T-helper 1 cell treated with Interleukin-12 subunit alpha and Interleukin-12 subunit beta and Interleukin-4 antibody, amounts not matched to agents 30 μg/mL and 1 μg/mL, for 36 hours (primary cell): ENCODE data around the gene METTL13.

Source experiments
- H3K27ac Mint-ChIP-seq: one replicate; pipeline ENCODE4 v1.8.0; 2021; ENCODE audit warnings: mild to moderate bottlenecking, mixed read lengths
- H3K27me3 Mint-ChIP-seq: one replicate; pipeline ENCODE4 v1.8.0; 2021; ENCODE audit warnings: low read depth, mixed read lengths
- H3K36me3 Mint-ChIP-seq: one replicate; pipeline ENCODE4 v1.8.0; 2021; ENCODE audit warnings: low read depth, mixed read lengths
- H3K4me1 Mint-ChIP-seq: one replicate; pipeline ENCODE4 v1.8.0; 2021; ENCODE audit warnings: low read depth, mixed read lengths
- H3K4me3 Mint-ChIP-seq: one replicate; pipeline ENCODE4 v1.8.0; 2021; ENCODE audit warnings: mild to moderate bottlenecking, moderate library complexity, mixed read lengths
- H3K9me3 Mint-ChIP-seq: one replicate; pipeline ENCODE4 v1.8.0; 2021; ENCODE audit warnings: mixed read lengths

The METTL13 gene

GRCh38 chr1:171753685-171754352 lies 27.6 kb upstream of the METTL13 start:
- H3K4me3 Mint-ChIP-seq, result no peak overlapping the region
- peaks cover 11% of the 10 kb centered on the region for H3K4me1 Mint-ChIP-seq
- no peaks in the 10 kb centered on the region for H3K9me3 Mint-ChIP-seq
- H3K36me3 Mint-ChIP-seq, result peaks cover 2% of the 10 kb centered on the region
- H3K27me3 Mint-ChIP-seq, result peaks cover 8% of the 10 kb centered on the region
- H3K27ac Mint-ChIP-seq, result no peak overlapping the region

GRCh38 chr1:171754353-171754705 lies 27.1 kb upstream of the METTL13 start:
- no peaks in the 10 kb centered on the region for H3K9me3 Mint-ChIP-seq
- peaks cover 2% of the 10 kb centered on the region for H3K36me3 Mint-ChIP-seq
- peaks cover 11% of the 10 kb centered on the region for H3K4me1 Mint-ChIP-seq
- no peak overlapping the region for H3K27ac Mint-ChIP-seq
- H3K27me3 Mint-ChIP-seq, result peaks cover 8% of the 10 kb centered on the region
- no peak overlapping the region for H3K4me3 Mint-ChIP-seq

GRCh38 chr1:171754971-171755370 lies 26.5 kb upstream of the METTL13 start:
- no peak overlapping the region for H3K27ac Mint-ChIP-seq
- peaks cover 8% of the 10 kb centered on the region for H3K27me3 Mint-ChIP-seq
- H3K9me3 Mint-ChIP-seq, result no peaks in the 10 kb centered on the region
- peaks cover 2% of the 10 kb centered on the region for H3K36me3 Mint-ChIP-seq
- peaks cover 11% of the 10 kb centered on the region for H3K4me1 Mint-ChIP-seq
- H3K4me3 Mint-ChIP-seq, result no peak overlapping the region

- H3K27ac Mint-ChIP-seq, result no peak overlapping the region
- H3K27me3 Mint-ChIP-seq, result peaks cover 8% of the 10 kb centered on the region
- H3K36me3 Mint-ChIP-seq, result no peaks in the 10 kb centered on the region
- H3K4me1 Mint-ChIP-seq, result peaks cover 4% of the 10 kb centered on the region
- H3K4me3 Mint-ChIP-seq, result no peak overlapping the region
- no peaks in the 10 kb centered on the region for H3K9me3 Mint-ChIP-seq
Measured at GRCh38 chr1:171756856-171757255, 24.6 kb upstream of the METTL13 start.

GRCh38 chr1:171758011-171758410 lies 23.4 kb upstream of the METTL13 start:
- Mint-ChIP-seq H3K4me1 (peaks cover 4% of the 10 kb centered on the region), H3K36me3 (no peaks in the 10 kb centered on the region), H3K4me3 (no peak overlapping the region), H3K27ac (no peak overlapping the region), H3K9me3 (no peaks in the 10 kb centered on the region), H3K27me3 (peaks cover 9% of the 10 kb centered on the region)

GRCh38 chr1:171762143-171762563 lies 19.3 kb upstream of the METTL13 start:
- no peaks in the 10 kb centered on the region for H3K36me3 Mint-ChIP-seq

GRCh38 chr1:171763764-171764163 lies 17.7 kb upstream of the METTL13 start:
- Mint-ChIP-seq H3K4me1 (no peaks in the 10 kb centered on the region), H3K36me3 (no peaks in the 10 kb centered on the region), H3K27ac (no peak overlapping the region), H3K27me3 (peaks cover 26% of the 10 kb centered on the region), H3K4me3 (no peak overlapping the region), H3K9me3 (no peaks in the 10 kb centered on the region)

More at GRCh38 chr1:171762143-171762563, 19.3 kb upstream of the METTL13 start:
- no peak overlapping the region for H3K27ac Mint-ChIP-seq
- no peaks in the 10 kb centered on the region for H3K4me1 Mint-ChIP-seq
- H3K27me3 Mint-ChIP-seq, result peaks cover 34% of the 10 kb centered on the region
- H3K9me3 Mint-ChIP-seq, result no peaks in the 10 kb centered on the region
- no peak overlapping the region for H3K4me3 Mint-ChIP-seq

- no peaks in the 10 kb centered on the region for H3K4me1 Mint-ChIP-seq
- H3K27ac Mint-ChIP-seq, result no peak overlapping the region
- H3K27me3 Mint-ChIP-seq, result peaks cover 22% of the 10 kb centered on the region
- no peaks in the 10 kb centered on the region for H3K36me3 Mint-ChIP-seq
- no peak overlapping the region for H3K4me3 Mint-ChIP-seq
- no peaks in the 10 kb centered on the region for H3K9me3 Mint-ChIP-seq
Measured at GRCh38 chr1:171769171-171769570, 12.3 kb upstream of the METTL13 start.

GRCh38 chr1:171769754-171770153 lies 11.7 kb upstream of the METTL13 start:
- H3K27me3 Mint-ChIP-seq, result peaks cover 21% of the 10 kb centered on the region
- no peak overlapping the region for H3K27ac Mint-ChIP-seq
- H3K4me1 Mint-ChIP-seq, result no peaks in the 10 kb centered on the region
- no peaks in the 10 kb centered on the region for H3K36me3 Mint-ChIP-seq
- no peaks in the 10 kb centered on the region for H3K9me3 Mint-ChIP-seq
- no peak overlapping the region for H3K4me3 Mint-ChIP-seq

- H3K36me3 Mint-ChIP-seq, result no peaks in the 10 kb centered on the region
- peaks cover 16% of the 10 kb centered on the region for H3K27me3 Mint-ChIP-seq
- H3K9me3 Mint-ChIP-seq, result no peaks in the 10 kb centered on the region
- H3K27ac Mint-ChIP-seq, result no peak overlapping the region
- peaks cover under 1% of the 10 kb centered on the region for H3K4me1 Mint-ChIP-seq
- no peak overlapping the region for H3K4me3 Mint-ChIP-seq
Measured at GRCh38 chr1:171772312-171772711, 9.1 kb upstream of the METTL13 start.

- Mint-ChIP-seq H3K36me3 (peaks cover 25% of the 10 kb centered on the region), H3K9me3 (no peaks in the 10 kb centered on the region), H3K27me3 (peaks cover under 1% of the 10 kb centered on the region), H3K4me3 (peak overlapping the region; percentile 98), H3K27ac (peak overlapping the region; percentile 97), H3K4me1 (peaks cover 39% of the 10 kb centered on the region)
Measured at GRCh38 chr1:171780583-171781175, 781 bp upstream of the METTL13 start.

- peaks cover 54% of the 10 kb centered on the region for H3K36me3 Mint-ChIP-seq
- H3K9me3 Mint-ChIP-seq, result no peaks in the 10 kb centered on the region
- no peak overlapping the region for H3K27ac Mint-ChIP-seq
- H3K4me1 Mint-ChIP-seq, result peaks cover 54% of the 10 kb centered on the region
- H3K27me3 Mint-ChIP-seq, result no peaks in the 10 kb centered on the region
- H3K4me3 Mint-ChIP-seq, result peak overlapping the region; percentile 77
Measured at GRCh38 chr1:171783816-171784530, 2.5 kb downstream of the METTL13 start.

GRCh38 chr1:171784784-171785183 lies 3.3 kb downstream of the METTL13 start:
- Mint-ChIP-seq H3K36me3 (peaks cover 62% of the 10 kb centered on the region), H3K4me1 (peaks cover 53% of the 10 kb centered on the region), H3K27ac (peak overlapping the region; percentile 93), H3K27me3 (no peaks in the 10 kb centered on the region), H3K9me3 (no peaks in the 10 kb centered on the region), H3K4me3 (peak overlapping the region; percentile 77)

- Mint-ChIP-seq H3K27me3 (no peaks in the 10 kb centered on the region), H3K36me3 (peaks cover 69% of the 10 kb centered on the region), H3K9me3 (no peaks in the 10 kb centered on the region), H3K4me3 (no peak overlapping the region), H3K4me1 (peaks cover 50% of the 10 kb centered on the region), H3K27ac (peak overlapping the region; percentile 93)
Measured at GRCh38 chr1:171785766-171786165, 4.3 kb downstream of the METTL13 start.

GRCh38 chr1:171786534-171786933 lies 5.1 kb downstream of the METTL13 start:
- H3K27me3 Mint-ChIP-seq, result no peaks in the 10 kb centered on the region
- no peaks in the 10 kb centered on the region for H3K9me3 Mint-ChIP-seq
- peak overlapping the region; percentile 42 for H3K27ac Mint-ChIP-seq
- H3K4me1 Mint-ChIP-seq, result peaks cover 48% of the 10 kb centered on the region
- peaks cover 73% of the 10 kb centered on the region for H3K36me3 Mint-ChIP-seq
- no peak overlapping the region for H3K4me3 Mint-ChIP-seq
